HL-60/S4 (cell line): ENCODE data around the gene ITFG1.
"Not testable (repeated sequence)": the region's sequence is repeated elsewhere in the genome, so short reads cannot be mapped to it uniquely, and the experiment has no call there.

Source experiments
- in situ Hi-C: fragments of 300-500 bp; cut with MboI; formaldehyde crosslinking; loops from 2 replicates; pipeline ENCODE4 v1.14.3; 2022; ENCODE audit warnings: low sequenced_read_pairs

Gene ITFG1

GRCh38 chr16:47347021-47347696, 113.7 kb downstream of the ITFG1 start:
- in situ Hi-C loops = not testable (repeated sequence)

- in situ Hi-C loops = no loop called here
Observed at GRCh38 chr16:47342055-47342454, 118.8 kb downstream of the ITFG1 start.

- in situ Hi-C loops = not testable (repeated sequence)
Observed at GRCh38 chr16:47330562-47330961, 130.3 kb downstream of the ITFG1 start.

GRCh38 chr16:47324309-47324708, 136.6 kb downstream of the ITFG1 start:
- in situ Hi-C loops = not testable (repeated sequence)

- in situ Hi-C loops = no loop called here
Observed at GRCh38 chr16:47323241-47323640, 137.6 kb downstream of the ITFG1 start.

- in situ Hi-C loops = no loop called here
Observed at GRCh38 chr16:47320546-47321310, 140.1 kb downstream of the ITFG1 start.

- in situ Hi-C loops = no loop called here
Observed at GRCh38 chr16:47317465-47318240, 143.2 kb downstream of the ITFG1 start.

- in situ Hi-C loops = no loop called here
Observed at GRCh38 chr16:47316442-47317015, 144.3 kb downstream of the ITFG1 start.

GRCh38 chr16:47311738-47312505, 148.9 kb downstream of the ITFG1 start:
- in situ Hi-C loops = no loop called here

- in situ Hi-C loops = no loop called here
Observed at GRCh38 chr16:47310792-47311211, 150.1 kb downstream of the ITFG1 start.

GRCh38 chr16:47309581-47310312, 151.1 kb downstream of the ITFG1 start:
- in situ Hi-C loops = no loop called here

GRCh38 chr16:47308601-47309000, 152.3 kb downstream of the ITFG1 start:
- in situ Hi-C loops = no loop called here

- in situ Hi-C loops = no loop called here
Observed at GRCh38 chr16:47304563-47304962, 156.3 kb downstream of the ITFG1 start.

- in situ Hi-C loops = no loop called here
Observed at GRCh38 chr16:47299587-47299986, 161.3 kb downstream of the ITFG1 start.

- in situ Hi-C loops = no loop called here
Observed at GRCh38 chr16:47284999-47285398, 175.9 kb downstream of the ITFG1 start.

- in situ Hi-C loops = no loop called here
Observed at GRCh38 chr16:47278306-47278970, 182.4 kb downstream of the ITFG1 start.

- in situ Hi-C loops = no loop called here
Observed at GRCh38 chr16:47276522-47276921, 184.3 kb downstream of the ITFG1 start.

GRCh38 chr16:47262938-47263337, 197.9 kb downstream of the ITFG1 start:
- in situ Hi-C loops = no loop called here

GRCh38 chr16:47260503-47260902, 200.4 kb downstream of the ITFG1 start:
- in situ Hi-C loops = no loop called here
